CD14-positive monocyte (primary cell): ENCODE data around the gene NTRK2. TPM values are rescaled to one million over a fixed set of nuclear protein-coding genes. Genes with fewer than 3 reads are reported as not detected.

ENCODE experiments used
- DNase-seq, 3 donors: peaks; one replicate each; pipeline ENCODE4 v3.0.0-alpha.2; 2011 to 2022
- H2AFZ ChIP-seq: 2 replicates; pipeline ENCODE4 v1.6.0; 2012; ENCODE audit warnings: mild to moderate bottlenecking, low read depth, low read length, inconsistent platforms; ENCODE audit not compliant: insufficient read depth, poor library complexity, severe bottlenecking
- H3K27ac ChIP-seq, 2 donors: 1 replicate in 1 of 2; 2 replicates in 1 of 2; pipeline ENCODE4 v1.5.1; 2012 to 2013; ENCODE audit warnings: low read length in 2 of 2, control low read depth in 1 of 2, inconsistent platforms in 1 of 2, low read depth in 1 of 2, mild to moderate bottlenecking in 1 of 2
- H3K27me3 ChIP-seq, 2 donors: one replicate each; pipeline versions ENCODE4 v1.6.0 to v1.6.1; 2011 to 2013; ENCODE audit warnings: low read length in 2 of 2; ENCODE audit not compliant: control insufficient read depth in 2 of 2, insufficient read depth in 2 of 2
- H3K36me3 ChIP-seq, 2 donors: replicated peaks in 1 of 2; 1 replicate in 1 of 2; 2 replicates in 1 of 2; pipeline versions ENCODE4 v1.5.1 to v1.6.1; 2012 to 2013; ENCODE audit warnings: low read length in 2 of 2, control low read depth in 1 of 2, inconsistent platforms in 1 of 2, mild to moderate bottlenecking in 1 of 2; ENCODE audit not compliant: insufficient read depth in 2 of 2, control insufficient read depth in 1 of 2
- H3K4me1 ChIP-seq, 2 donors: 1 replicate in 1 of 2; 2 replicates in 1 of 2; pipeline versions ENCODE4 v1.5.1 to v1.6.1; 2012 to 2013; ENCODE audit warnings: low read length in 2 of 2, control low read depth in 1 of 2, inconsistent platforms in 1 of 2, mild to moderate bottlenecking in 1 of 2, moderate library complexity in 1 of 2; ENCODE audit not compliant: insufficient read depth in 2 of 2, control insufficient read depth in 1 of 2
- H3K4me2 ChIP-seq: replicated peaks from 2 replicates; pipeline ENCODE3; 2012; ENCODE audit warnings: low read length, moderate library complexity, mild to moderate bottlenecking; ENCODE audit not compliant: poor library complexity, severe bottlenecking; ENCODE audit errors: extremely low read depth
- H3K4me3 ChIP-seq, 3 experiments: fragments of 200-600 bp in 1 of 3; sonication (generic) in 1 of 3; replicated peaks in 1 of 3; 1 replicate in 2 of 3; 2 replicates in 1 of 3; pipeline ENCODE4 v1.5.1; 2011 to 2013; ENCODE audit warnings: low read length in 3 of 3, mild to moderate bottlenecking in 3 of 3, control low read depth in 2 of 3, low read depth in 2 of 3, inconsistent platforms in 1 of 3, moderate library complexity in 1 of 3
- H3K79me2 ChIP-seq: 2 replicates; pipeline ENCODE4 v1.6.0; 2012; ENCODE audit warnings: mild to moderate bottlenecking, control low read depth, inconsistent platforms, low read length, moderate library complexity; ENCODE audit not compliant: insufficient read depth
- H3K9ac ChIP-seq: 2 replicates; pipeline ENCODE4 v1.6.0; 2017; ENCODE audit warnings: low read length, mild to moderate bottlenecking; ENCODE audit not compliant: insufficient read depth, poor library complexity, severe bottlenecking
- H3K9me3 ChIP-seq, 2 donors: replicated peaks in 1 of 2; 1 replicate in 1 of 2; 2 replicates in 1 of 2; pipeline versions ENCODE4 v1.5.1 to v1.6.1; 2012 to 2013; ENCODE audit warnings: low read length in 2 of 2, control low read depth in 1 of 2; ENCODE audit not compliant: control insufficient read depth in 1 of 2, insufficient read depth in 1 of 2
- H4K20me1 ChIP-seq: 2 replicates; pipeline ENCODE4 v1.6.0; 2012; ENCODE audit warnings: mild to moderate bottlenecking, low read length, control low read depth, moderate library complexity; ENCODE audit not compliant: insufficient read depth
- H3K27ac Mint-ChIP-seq, 7 donors: one replicate each; pipeline ENCODE4 v1.8.0; 2020; ENCODE audit warnings: mild to moderate bottlenecking in 7 of 7, mixed read lengths in 7 of 7, moderate library complexity in 6 of 7, inconsistent platforms in 2 of 7
- H3K27me3 Mint-ChIP-seq, 3 donors: one replicate each; pipeline ENCODE4 v1.8.0; 2021 to 2022; ENCODE audit warnings: low read depth in 3 of 3, mild to moderate bottlenecking in 3 of 3, mixed read lengths in 3 of 3, moderate library complexity in 3 of 3, inconsistent platforms in 1 of 3
- H3K36me3 Mint-ChIP-seq, 2 donors: one replicate each; pipeline ENCODE4 v1.8.0; 2020; ENCODE audit warnings: mixed read lengths in 2 of 2, inconsistent platforms in 1 of 2, mild to moderate bottlenecking in 1 of 2
- H3K4me1 Mint-ChIP-seq: one replicate; pipeline ENCODE4 v1.8.0; 2020; ENCODE audit warnings: mild to moderate bottlenecking, mixed read lengths
- H3K4me3 Mint-ChIP-seq, 2 donors: one replicate each; pipeline ENCODE4 v1.8.0; 2020; ENCODE audit warnings: mild to moderate bottlenecking in 2 of 2, mixed read lengths in 2 of 2, moderate library complexity in 1 of 2
- H3K9me3 Mint-ChIP-seq, 7 donors: one replicate each; pipeline ENCODE4 v1.8.0; 2020 to 2022; ENCODE audit warnings: mixed read lengths in 7 of 7, mild to moderate bottlenecking in 6 of 7, moderate library complexity in 6 of 7, inconsistent platforms in 2 of 7
- CTCF ChIP-seq: fragments of 200-600 bp; IDR thresholded peaks from one replicate; pipeline ENCODE4 v1.8.0; 2022; ENCODE audit warnings: antibody characterized with exemption, mild to moderate bottlenecking
- WGBS: methylation state at CpG from one replicate; pipeline ENCODE4 v1.1.5; 2013; ENCODE audit warnings: missing lambda C conversion rate; ENCODE audit not compliant: insufficient coverage; 5-methylcytosine and 5-hydroxymethylcytosine counted together
- intact Hi-C, 2 donors: fragments of 100-400 bp; cut with micrococcal nuclease; formaldehyde crosslinking; loops; one replicate each; pipeline versions ENCODE4 v1.15.0 to v1.15.1; 2023
- polyA plus RNA-seq, 3 donors: library from polyadenylated mRNA; depleted of rRNA in 1 of 3; unstranded in 2 of 3; stranded (reverse) in 1 of 3; fragments of 300-500 nt in 2 of 3; fragments of >200 nt in 1 of 3; fragmentation: Illumina TruSeq in 2 of 3; gene quantifications; 1 replicate in 2 of 3; 2 replicates in 1 of 3; pipeline ENCODE4 v1.2.3, GENCODE V29; 2012 to 2021

Gene NTRK2
- polyA plus RNA-seq, 3 donors = not detected

DNA sequence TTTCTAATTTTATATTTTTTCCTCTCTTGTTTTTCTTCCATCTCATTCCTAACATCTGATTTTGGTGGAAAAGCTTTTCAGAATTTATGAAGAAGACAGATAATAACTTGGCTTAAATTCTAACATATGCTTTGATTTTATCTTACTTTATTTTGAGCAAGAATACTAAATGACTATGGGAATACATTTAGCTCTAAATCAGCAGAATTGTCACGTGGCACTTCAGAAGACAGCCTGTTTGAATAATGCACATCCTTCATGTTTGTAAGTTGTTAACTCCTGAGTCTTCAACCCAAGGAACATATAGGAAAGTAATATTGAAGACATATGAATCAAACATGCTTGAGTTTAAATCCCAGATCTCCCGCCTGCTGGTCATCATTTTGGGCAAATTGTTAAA, 90.3 kb downstream of the NTRK2 start:
- H3K27me3 Mint-ChIP-seq = peaks cover 0 to 2% (median 2%) of the 10 kb centered on the region in 3 donors
- H3K4me1 ChIP-seq = no peaks in the 10 kb centered on the region
- no peak overlapping the region for H3K4me2 ChIP-seq
- H3K9me3 ChIP-seq = no peaks in the 10 kb centered on the region
- peaks cover 0 to 5% (median 0%) of the 10 kb centered on the region in 7 donors for H3K9me3 Mint-ChIP-seq
- H3K4me3 ChIP-seq = no peak overlapping the region
- no peaks in the 10 kb centered on the region for H3K79me2 ChIP-seq
- no peaks in the 10 kb centered on the region for H3K27me3 ChIP-seq
- H3K36me3 Mint-ChIP-seq = no peaks in the 10 kb centered on the region
- H3K27ac ChIP-seq = no peak overlapping the region
- WGBS = no CpG with 5 or more reads among the region's 2 CpGs
- H3K4me3 Mint-ChIP-seq = no peak overlapping the region
- intact Hi-C loops = no loop called here
- H3K36me3 ChIP-seq = no peaks in the 10 kb centered on the region
- no peak for DNase-seq
- H3K27ac Mint-ChIP-seq = peak overlapping the region in 1 of 7 donors; percentile 3
- no peaks in the 10 kb centered on the region for H4K20me1 ChIP-seq
- H3K4me1 Mint-ChIP-seq = no peaks in the 10 kb centered on the region
- no peak overlapping the region for H2AFZ ChIP-seq
- no peak overlapping the region for H3K9ac ChIP-seq
- no peak for TF ChIP-seq CTCF

- H3K36me3 ChIP-seq = no peaks in the 10 kb centered on the region
- Mint-ChIP-seq H3K9me3 (peaks cover 0 to 5% (median 0%) of the 10 kb centered on the region in 7 donors), H3K36me3 (no peaks in the 10 kb centered on the region), H3K27me3 (peaks cover 0 to 2% (median 2%) of the 10 kb centered on the region in 3 donors), H3K4me3 (no peak overlapping the region), H3K4me1 (no peaks in the 10 kb centered on the region), H3K27ac (no peak overlapping the region)
- WGBS = 60% methylated on average over 1 of the region's 2 CpGs
- H3K27me3 ChIP-seq = no peaks in the 10 kb centered on the region
- H3K4me1 ChIP-seq = no peaks in the 10 kb centered on the region
- no peaks in the 10 kb centered on the region for H4K20me1 ChIP-seq
- no peak overlapping the region for H3K4me2 ChIP-seq
- no peak overlapping the region for H3K9ac ChIP-seq
- no peak overlapping the region for H2AFZ ChIP-seq
- intact Hi-C loops = no loop called here
- H3K79me2 ChIP-seq = no peaks in the 10 kb centered on the region
- no peaks in the 10 kb centered on the region for H3K9me3 ChIP-seq
- no peak overlapping the region for H3K4me3 ChIP-seq
- no peak for TF ChIP-seq CTCF
- no peak for DNase-seq
- no peak overlapping the region for H3K27ac ChIP-seq
Observed at GRCh38 chr9:84761137-84761808, 91.7 kb downstream of the NTRK2 start.
